HG02759 (cell line): ENCODE results near the gene METTL6.
A peak's percentile ranks its signal among the peaks of the same experiment; 100 is the strongest.
"Not testable (repeated sequence)": the region's sequence is repeated elsewhere in the genome, so short reads cannot be mapped to it uniquely, and the experiment has no call there.

ENCODE experiments used
- ATAC-seq: cut with Tn5 transposase; IDR thresholded peaks from one replicate; pipeline ENCODE4 v1.9.1; 2021; ENCODE audit warnings: mild to moderate bottlenecking, moderate library complexity; ENCODE audit not compliant: unreplicated experiment

METTL6 gene

DNA sequence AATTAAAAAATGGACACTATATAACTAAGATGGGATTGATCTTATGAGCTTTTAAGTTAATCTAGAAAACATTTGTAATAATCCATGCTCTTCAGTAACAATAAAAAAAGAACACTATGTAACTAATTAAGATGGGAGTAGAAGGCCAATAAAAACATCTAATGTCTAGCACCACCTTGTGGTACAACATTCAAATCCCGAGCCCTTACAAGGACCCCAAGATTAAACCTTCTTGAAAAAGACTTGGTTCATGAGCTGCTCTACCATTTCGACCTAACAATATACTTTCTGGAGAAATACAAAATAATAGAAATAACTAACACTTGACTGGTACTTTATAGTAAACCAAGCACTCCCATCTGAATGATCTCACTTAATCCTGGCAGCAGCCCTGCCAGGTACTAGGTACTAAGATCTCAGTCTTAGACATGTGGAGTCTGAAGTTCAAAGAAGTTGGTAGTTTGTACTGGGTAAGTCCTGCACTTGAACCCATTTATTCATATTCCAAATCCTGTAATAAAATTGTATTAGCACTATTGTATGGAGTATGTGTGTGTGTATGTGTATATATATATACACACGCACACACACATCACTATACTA is 21.8 kb downstream of the METTL6 start:
- peak; percentile 55 for ATAC-seq

DNA sequence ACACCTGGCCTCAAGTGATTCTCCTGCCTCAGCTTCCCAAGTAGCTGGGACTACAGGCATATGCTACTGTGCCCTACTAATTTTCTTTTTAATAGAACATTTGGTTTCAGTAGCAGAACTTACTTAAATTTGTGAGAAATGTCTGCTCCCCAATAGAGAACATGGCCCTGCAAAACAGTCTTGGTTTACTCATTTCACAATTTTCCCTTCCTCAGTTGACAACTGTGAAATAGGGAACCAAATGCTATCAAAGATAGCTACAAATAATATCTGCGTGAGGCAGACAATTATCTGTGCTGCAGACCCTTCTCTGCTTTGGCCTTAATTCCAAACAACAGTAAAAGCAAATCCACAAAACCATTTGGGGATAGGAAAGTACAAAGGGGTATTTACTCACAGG is 22.6 kb downstream of the METTL6 start:
- ATAC-seq, result no peak

DNA sequence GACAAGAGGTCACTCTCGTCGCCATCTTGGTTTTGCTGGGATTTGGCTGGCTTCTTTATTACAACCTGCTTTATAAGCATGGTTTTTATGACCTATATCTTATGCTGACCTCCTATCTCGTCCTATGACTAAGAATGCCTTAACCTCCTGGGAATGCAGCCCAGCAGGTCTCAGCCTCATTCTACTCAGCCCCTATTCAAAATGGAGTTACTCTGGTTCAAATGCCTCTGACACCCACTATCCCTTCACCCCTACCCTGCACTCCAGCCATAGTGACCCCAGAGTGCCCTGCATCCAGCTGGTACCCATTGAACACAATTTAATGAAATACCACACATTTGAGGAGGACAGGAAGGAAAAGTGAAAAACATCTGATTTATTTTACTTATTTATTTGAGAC is 23.4 kb downstream of the METTL6 start:
- ATAC-seq, result no peak

DNA sequence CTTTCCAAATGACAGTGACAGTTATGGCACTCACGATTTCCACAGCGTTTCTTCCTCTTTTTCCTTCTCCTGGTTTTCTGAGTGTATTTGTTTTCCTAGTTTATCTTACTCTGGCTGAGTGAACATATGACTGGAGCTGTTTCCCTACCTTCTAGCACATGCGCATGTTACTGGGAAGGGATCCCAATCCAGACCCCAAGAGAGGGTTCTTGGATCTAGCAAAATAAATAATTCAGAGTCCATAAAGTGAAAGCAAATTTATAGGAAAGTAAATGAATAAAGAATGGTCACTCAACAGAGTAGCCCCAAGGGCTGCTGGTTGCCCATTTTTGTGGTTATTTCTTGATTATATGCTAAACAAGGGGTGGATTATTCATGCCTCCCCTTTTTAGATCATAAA is 23.8 kb downstream of the METTL6 start:
- no peak for ATAC-seq

DNA sequence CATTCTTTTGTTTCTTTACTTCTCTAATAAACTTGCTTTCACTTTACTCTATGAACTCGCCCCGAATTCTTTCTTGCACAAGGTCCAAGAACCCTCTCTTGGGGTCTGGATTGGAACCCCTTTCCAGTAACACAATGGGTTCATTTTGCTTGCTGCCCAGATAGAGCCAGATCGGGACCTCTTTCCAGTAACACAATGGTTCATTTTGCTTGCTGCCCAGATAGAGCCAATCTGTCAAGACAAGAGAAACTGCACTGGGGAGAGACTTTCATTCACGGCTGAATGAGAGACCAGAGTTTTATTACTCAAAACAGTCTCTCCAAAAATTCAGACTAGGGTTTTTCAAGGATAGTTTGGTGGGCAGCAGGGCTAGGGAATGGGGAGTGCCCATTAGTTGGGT is 25.4 kb downstream of the METTL6 start:
- no peak for ATAC-seq

DNA sequence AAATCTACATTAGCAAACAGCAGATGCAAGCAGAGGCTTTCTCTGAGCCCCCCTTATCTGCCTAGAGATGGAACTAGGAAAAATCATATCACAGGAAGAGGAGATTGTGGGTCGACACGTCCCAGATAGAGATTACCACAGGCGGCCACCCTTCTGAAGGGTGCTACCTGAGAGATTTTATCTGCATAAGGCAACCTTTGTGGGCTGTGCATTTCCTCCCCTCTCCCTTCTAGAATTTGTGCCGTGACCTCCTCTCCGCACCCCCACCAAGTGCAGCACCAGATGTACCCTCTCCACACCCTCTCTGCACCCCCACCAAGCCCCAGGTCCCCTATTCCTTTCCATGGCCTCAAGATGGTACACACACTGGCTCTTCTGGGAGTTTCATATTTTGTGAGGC is 27.4 kb downstream of the METTL6 start:
- no peak for ATAC-seq

DNA sequence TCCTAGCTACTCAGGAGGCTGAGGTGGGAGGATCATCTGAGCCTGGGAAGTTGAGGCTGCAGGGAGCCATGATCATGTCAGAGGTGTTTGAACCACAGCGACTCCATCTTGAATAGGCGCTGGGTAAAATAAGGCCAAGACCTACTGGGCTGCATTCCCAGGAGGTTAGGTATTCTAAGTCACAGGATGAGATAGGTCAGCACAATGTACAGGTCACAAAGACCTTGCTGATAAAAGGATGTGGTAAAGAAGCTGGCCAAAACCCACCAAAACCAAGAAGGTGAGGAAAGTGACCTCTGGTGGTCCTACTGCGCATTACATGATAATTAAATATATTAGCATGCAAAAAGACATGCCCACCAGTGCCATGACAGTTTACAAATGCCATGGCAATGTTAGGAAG is 28.6 kb downstream of the METTL6 start:
- ATAC-seq, result not testable (repeated sequence)

DNA sequence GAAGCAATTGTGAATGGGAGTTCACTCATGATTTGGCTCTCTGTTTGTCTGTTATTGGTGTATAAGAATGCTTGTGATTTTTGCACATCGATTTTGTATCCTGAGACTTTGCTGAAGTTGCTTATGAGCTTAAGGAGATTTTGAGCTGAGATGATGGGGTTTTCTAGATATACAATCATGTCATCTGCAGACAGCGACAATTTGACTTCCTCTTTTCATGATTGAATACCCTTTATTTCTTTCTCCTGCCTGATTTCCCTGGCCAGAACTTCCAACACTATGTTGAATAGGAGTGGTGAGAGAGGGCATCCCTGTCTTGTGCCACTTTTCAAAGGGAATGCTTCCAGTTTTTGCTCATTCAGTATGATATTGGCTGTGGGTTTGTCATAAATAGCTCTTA is 34.1 kb downstream of the METTL6 start:
- not testable (repeated sequence) for ATAC-seq

DNA sequence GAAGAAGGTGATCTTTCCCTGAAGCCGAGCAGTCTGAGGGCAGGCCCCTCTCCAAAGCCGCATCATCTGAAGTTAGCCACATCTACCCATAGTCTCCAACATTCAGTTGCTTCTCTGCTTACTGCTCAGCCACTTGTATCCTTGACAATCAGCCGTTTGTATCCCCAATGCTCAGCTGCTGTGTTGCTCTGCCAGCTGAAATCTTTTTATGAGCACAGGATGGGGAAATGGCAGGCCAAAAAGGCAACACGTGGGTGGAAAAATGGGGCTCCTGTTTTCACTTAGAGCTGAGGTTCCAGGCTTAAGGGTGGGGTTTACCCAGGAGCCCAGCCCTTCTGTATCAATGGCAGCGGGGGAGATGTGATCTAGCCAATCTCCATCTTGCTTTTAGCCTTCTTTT is 36.3 kb downstream of the METTL6 start:
- ATAC-seq, result no peak

DNA sequence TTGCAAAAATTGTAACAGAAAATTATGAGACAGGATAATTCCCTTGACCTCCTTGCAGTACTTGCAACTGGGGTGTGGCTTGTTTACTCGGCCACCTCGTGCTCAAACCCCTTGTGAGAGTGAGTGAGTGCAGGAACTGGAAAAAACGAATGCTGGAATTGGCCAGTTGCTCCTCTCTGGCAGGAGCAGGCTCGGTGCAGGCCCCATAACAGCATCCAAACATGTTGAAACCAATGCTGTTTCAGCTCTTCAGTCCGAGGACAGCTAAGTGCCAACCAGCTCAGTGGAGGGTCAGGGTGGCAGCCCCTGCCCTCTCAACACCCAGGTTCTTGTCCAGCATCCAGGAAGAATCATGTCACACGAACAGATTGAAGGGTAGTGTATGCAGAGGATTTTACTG is 36.9 kb downstream of the METTL6 start:
- no peak for ATAC-seq

DNA sequence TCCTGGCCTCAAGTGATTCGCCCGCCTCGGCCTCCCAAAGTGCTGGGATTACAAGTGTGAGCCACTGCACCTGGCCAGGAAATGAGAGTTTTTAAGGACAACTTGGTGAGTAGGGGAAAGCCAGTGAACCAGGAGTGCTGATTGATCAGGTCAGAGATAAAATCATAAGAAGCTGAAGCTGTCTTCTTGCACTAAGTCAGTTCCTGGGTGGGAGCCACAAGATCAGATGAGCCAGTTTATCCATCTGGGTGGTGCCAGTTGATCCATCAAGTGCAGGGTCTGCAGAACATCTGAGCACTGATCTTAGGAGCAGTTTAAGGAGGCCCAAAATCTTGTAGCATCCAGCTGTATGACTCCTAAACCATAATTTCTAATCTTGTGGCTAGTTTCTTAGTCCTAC is 39.0 kb downstream of the METTL6 start:
- not testable (repeated sequence) for ATAC-seq

DNA sequence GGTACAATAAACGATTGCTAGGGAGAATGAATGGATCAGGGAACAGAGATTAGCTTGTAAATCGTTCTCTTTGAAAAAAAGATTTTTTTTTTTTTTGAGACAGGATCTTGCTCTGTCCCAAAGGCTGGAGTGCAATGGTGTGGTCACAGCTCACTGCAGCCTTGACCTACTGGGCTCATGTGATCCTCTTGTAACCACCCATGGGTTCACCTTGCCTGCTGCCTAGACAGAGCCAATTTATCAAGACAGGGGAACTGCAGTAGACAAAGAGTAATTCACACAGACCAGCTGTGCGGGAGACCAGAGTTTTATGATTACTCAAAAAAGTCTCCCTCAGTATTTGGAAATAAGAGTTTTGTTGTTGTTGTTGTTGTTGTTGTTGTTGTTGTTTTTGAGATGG is 39.6 kb downstream of the METTL6 start:
- ATAC-seq, result no peak

DNA sequence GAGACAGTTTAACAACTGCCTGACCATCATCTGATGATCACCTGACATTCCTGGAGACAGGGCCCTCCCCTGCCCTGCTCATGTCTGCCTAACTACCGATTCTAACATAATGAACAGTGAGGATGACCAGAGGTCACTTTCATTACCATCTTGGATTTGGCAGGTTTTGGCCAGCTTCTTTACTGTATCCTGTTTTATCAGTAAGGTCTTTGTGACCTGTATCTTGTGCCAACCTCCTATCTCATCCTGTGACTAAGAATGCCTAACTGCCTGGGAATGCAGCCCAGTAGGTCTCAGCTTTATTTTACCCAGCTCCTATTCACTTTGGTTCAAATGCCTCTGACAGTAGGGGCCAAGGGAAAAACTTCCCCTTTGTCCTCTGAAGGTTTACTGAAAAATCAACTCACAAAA is 40.2 kb downstream of the METTL6 start:
- ATAC-seq, result no peak

DNA sequence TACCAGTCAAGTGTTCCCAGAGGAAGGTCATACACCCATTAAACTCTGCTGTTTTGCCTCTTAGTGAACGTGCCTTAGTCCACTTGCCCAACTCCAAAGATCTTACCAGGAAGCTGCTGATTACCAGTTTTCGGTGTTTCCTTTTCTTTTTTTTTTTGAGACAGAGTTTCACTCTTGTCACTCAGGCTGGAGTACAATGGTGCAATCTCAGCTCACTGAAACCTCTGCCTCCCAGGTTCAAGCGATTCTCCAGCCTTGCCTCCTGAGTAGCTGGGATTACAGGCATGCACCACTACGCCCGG is 40.7 kb downstream of the METTL6 start:
- not testable (repeated sequence) for ATAC-seq

DNA sequence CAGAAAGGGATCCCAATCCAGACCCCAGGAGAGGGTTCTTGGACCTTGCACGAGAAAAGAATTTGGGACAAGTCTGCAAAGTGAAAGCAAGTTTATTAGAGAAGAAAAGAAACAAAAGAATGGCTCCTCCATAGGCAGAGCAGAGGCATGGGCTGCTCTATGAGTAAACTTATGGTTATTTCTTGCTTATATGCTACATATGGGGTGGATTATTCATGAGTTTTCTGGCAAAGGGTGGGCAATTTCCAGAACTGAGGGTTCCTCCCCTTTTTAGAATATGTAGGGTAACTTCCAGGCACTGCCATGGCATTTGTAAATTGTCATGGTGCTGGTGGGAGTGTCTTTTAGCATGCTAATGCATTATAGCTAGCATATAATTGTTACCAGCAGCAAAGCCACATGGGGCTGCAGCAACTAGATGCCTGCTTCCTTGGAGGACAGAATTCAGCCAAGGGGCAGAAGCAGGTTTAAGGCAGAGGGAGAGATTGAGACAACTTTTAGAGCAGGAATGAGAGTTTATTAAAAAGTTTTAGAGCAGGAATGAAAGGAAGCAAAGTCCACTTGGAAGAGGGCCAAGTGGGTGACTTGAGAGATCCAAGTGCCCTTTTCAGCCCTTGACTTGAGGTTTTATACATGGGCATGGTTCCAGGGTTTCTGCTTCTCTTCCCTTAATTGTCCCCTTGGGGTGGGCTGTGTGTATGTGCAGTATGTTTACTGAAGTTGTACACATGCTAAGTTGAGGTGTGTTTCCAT is 41.3 kb downstream of the METTL6 start:
- ATAC-seq, result no peak

DNA sequence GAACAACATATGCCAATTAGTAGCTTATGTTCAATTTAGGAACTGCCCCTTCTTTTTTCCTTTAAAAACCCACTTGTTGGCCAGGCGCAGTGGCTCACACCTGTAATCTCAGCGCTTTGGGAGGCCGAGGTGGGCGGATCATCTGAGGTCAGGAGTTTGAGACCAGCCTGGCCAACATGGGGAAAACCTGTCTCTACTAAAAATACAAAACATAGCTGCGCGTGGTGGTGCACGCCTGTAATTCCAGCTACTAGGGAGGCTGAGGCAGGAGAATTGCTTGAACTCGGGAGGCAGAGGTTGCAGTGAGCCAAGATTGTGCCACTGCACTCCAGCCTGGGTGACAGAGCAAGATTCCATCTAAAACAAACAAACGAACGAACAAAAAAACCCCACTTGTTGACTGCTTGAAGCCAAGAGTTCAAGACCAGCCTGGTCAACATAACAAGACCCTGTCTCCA is 42.1 kb downstream of the METTL6 start:
- ATAC-seq, result peak; percentile 26

DNA sequence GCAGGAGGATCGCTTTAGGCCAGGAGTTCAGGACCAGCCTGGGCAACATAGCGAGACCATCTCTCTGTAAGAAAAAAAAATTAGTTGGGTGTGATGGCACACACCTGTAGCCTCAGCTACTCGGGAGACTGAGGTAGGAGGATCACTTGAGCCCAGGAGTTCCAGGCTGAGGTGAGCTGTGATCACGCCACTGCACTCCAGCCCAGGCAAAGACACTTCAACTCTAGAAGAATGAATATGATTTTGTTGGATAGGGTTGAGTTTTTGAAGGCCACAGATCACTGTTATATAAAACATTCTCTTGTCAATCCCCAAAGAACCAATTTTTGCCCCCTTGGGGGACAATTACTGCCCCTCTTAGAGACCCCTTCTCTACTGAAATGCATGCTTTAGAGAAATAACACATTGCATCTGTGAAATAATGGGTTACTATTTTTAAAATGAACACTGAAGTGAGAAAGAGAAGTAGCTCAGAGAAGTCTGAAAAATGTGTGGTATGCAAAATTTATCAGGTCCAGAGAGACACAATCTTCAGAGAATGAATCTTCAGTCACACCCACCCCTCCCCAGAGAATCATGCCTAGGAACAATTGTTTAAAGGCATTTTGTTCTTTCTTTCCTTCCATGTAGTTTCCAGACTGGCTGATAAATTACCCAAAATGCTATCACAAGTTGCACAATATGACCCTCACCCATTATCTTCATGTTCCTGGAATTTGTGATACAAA is 42.7 kb downstream of the METTL6 start:
- ATAC-seq, result peak; percentile 87

DNA sequence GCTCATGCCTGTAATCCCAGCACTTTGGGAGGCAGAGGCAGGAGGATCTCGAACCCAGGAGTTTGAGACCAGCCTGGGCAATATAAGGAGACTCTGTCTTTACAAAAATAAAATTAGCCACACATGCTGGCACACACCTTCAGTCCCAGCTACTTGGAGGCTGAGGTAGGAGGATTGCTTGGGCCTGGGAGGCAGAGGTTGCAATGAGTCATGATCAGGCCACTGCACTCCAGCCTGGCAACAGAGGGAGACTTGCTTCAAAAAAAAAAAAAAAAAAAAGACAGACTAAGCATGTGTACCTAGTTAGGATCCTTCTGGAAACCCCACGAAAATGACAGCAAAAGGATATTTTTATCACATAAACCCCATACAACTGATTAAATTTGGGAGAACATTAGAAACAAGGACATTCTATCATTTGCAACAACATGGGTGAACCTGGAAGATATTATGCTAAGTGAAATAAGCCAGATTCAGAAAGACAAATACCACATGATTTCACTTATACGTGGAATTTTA is 44.9 kb downstream of the METTL6 start:
- ATAC-seq, result no peak

DNA sequence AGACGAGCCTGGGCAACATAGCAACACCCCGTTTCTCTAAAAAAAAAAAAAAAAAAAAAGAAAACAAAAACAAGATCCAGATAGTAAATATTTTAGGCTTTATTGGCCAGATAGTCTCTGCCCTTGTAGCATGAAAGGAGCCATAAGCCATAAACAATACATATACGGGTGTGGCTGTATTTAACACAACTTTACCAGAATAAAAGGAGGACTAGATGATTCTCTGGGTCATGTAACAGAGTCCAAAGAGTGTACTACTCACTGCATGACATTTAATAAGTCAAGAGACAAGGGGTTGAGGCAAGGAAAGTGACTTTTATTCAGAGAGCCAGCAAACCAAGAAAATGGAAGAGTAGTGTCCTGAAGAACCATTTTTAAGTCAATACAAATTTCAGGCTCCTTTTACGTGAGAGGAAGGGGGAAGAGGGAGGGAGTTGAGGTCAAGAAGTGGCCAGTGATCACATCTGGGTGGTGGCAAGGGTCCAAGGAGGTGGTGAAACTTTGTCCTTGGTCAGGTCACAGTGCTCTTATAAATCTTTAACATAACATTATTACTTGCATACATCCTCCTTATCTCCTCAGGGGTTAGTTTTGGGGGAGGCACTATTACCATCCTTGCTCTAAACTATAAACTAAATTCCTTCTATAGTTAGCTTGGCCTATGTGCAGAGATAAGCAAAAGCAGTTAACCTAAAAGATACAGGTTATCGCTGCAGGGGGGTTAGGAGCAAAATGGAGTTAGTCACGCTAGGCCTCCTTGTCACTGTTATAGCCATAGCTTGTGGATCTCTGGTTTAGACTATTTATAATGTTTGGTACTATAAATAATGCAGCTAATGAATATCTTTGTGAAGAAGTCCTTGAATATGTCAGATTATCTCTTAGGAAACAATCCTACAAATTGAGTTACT is 46.1 kb downstream of the METTL6 start:
- no peak for ATAC-seq

DNA sequence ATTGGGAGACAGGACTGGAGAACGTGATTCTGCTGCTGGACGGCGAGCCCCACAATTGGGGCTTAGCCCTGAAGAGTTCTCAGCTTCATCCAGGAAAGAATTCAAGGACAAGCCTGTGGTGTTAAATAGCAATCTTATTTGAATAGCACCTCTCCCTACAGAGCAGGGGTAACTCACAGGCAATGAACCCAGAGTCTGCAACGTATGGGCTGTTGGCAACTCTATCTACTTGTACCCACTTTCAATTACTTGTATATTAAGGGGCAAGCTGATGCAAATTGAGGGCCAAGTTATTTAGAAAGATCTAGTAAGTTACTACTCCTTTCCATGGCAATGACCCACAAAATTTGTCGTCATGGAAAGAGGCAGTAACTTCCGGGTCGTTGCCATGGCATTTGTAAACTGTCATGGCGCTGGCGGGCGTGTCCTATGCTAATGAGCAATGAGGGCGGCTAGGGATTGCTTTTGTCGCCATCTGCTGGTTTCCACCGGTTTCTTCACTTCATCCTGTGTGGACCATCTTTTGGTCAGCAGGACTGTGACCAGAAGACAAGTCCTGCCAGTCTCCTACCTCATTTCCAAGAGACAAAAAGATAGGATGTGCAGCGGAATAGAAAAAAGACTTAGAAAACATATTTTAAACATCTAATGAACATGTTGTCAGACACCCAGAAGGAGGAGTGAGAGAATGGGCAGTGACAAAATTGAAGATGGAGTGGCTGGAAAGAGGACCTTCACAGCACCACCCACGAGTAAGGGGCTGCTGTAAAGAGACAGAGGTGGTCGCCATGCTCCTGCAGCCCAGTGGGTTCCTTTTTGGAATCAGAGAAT is 49.2 kb downstream of the METTL6 start:
- peak; percentile 86 for ATAC-seq
